ENCODE measurements around the gene BANP. TPM values are rescaled to one million over a fixed set of nuclear protein-coding genes. Genes with fewer than 3 reads are reported as not detected.
A peak's percentile ranks its signal among the peaks of the same experiment; 100 is the strongest.
"Not testable (repeated sequence)": the region's sequence is repeated elsewhere in the genome, so short reads cannot be mapped to it uniquely, and the experiment has no call there.

Gene BANP
- total and polyA plus RNA-seq, 2 donors (not counting 1 experiment from before 2014, with no cell fraction given) = 9.3 to 31.0 TPM

- no peak overlapping the region for H3K27ac ChIP-seq (ENCODE audit: insufficient read depth, low read length)
- H3K4me3 ChIP-seq (replicated peaks in 1 of 4; ENCODE audit: control extremely low read depth in 1 of 4, insufficient read depth in 1 of 4, low read depth in 3 of 4, low read length in 4 of 4) = no peak overlapping the region
- H3K36me3 ChIP-seq (ENCODE audit: control insufficient read depth, insufficient read depth, low read length) = no peaks in the 10 kb centered on the region
- no peak for TF ChIP-seq EZH2 (IDR thresholded peaks at IDR 0.05; ENCODE audit: low read length, missing control alignments)
- no peak for TF ChIP-seq CTCF (conservative IDR thresholded peaks at IDR 0.05 in 1 of 2, IDR thresholded peaks at IDR 0.05 in 1 of 2; ENCODE audit: low read depth in 1 of 2, low read length in 2 of 2)
- no peak overlapping the region for H3K4me2 ChIP-seq (ENCODE audit: extremely low read depth, insufficient read depth, low read length)
- no peaks in the 10 kb centered on the region for H4K20me1 ChIP-seq (ENCODE audit: control insufficient read depth, extremely low read depth, insufficient read depth, low read length)
- no peak for DNase-seq (ENCODE audit: low read depth in 2 of 2)
- H3K79me2 ChIP-seq (ENCODE audit: control insufficient read depth, insufficient read depth, low read length) = no peaks in the 10 kb centered on the region
- H3K9me3 ChIP-seq (ENCODE audit: control insufficient read depth, insufficient read depth, low read depth, low read length) = no peaks in the 10 kb centered on the region
- peaks cover 4% of the 10 kb centered on the region for H3K4me1 ChIP-seq (ENCODE audit: control insufficient read depth, extremely low read depth, insufficient read depth, low read length)
- H3K9ac ChIP-seq (ENCODE audit: insufficient read depth, low read length) = no peak overlapping the region
- no peak overlapping the region for H2AFZ ChIP-seq (ENCODE audit: low read length)
- H3K27me3 ChIP-seq (ENCODE audit: control insufficient read depth, insufficient read depth, low read length) = no peaks in the 10 kb centered on the region
These were observed 169.6 kb downstream of the BANP start for GRCh38 chr16:88120812-88121211.

DNA sequence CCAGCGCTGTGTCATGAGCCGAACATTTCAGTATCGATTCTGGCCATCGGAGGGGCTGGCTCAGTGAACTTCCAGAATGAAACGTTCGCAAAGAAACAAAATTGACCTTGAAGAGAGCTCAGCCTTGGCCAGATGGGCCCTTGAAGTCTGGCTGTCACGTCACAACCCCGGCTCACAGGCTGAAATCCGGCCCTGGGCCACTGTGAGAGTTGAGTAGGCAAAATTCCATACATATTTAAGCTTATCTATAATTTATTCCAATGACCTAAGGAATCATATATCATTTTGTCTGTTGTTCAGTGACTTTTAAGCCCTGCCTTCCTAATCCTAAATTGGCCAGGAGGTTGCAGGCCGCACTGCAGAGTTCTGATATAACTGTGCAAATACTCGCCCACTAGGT lies 170.2 kb downstream of the BANP start:
- H4K20me1 ChIP-seq (ENCODE audit: control insufficient read depth, extremely low read depth, insufficient read depth, low read length); H3K9me3 ChIP-seq (ENCODE audit: control insufficient read depth, insufficient read depth, low read depth, low read length); H3K27ac ChIP-seq (ENCODE audit: insufficient read depth, low read length); H3K27me3 ChIP-seq (ENCODE audit: control insufficient read depth, insufficient read depth, low read length); H3K79me2 ChIP-seq (ENCODE audit: control insufficient read depth, insufficient read depth, low read length); H3K4me1 ChIP-seq (ENCODE audit: control insufficient read depth, extremely low read depth, insufficient read depth, low read length); H3K36me3 ChIP-seq (ENCODE audit: control insufficient read depth, insufficient read depth, low read length); H3K9ac ChIP-seq (ENCODE audit: insufficient read depth, low read length); H3K4me2 ChIP-seq (ENCODE audit: extremely low read depth, insufficient read depth, low read length); H3K4me3 ChIP-seq (replicated peaks in 1 of 4; ENCODE audit: control extremely low read depth in 1 of 4, insufficient read depth in 1 of 4, low read depth in 3 of 4, low read length in 4 of 4); H2AFZ ChIP-seq (ENCODE audit: low read length): not testable (repeated sequence)
- peak; percentile 49 to 77 for DNase-seq (ENCODE audit: low read depth in 2 of 2)

DNA sequence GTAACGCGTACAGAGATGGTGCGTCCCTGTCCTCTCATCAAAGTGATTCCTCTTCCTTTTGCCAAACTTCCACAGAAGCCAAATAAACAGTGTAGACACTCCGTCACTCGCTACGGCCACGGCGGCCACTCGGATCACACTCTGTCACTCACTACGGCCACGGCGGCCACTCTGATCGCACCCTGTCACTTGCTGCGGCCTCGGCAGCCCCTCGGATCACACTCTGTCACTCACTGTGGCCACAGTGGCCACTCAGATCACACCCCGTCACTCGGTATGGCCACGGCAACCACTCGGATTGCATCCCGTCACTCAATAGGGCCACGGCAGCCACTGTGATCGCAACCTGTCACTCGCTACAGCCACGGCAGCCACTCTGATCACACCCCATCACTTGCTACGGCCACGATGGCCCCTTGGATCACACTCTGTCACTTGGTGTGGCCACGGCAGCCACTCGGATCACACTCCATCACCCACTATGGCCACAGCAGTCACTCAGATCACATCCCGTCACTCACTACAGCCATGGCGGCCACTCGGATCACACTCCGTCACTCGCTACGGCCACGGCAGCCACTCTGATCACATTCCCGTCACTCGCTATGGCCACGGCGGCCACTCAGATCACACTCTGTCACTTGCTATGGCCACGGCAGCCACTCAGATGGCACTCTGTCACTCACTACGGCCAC lies 170.8 kb downstream of the BANP start:
- Histone ChIP-seq H3K4me2 (ENCODE audit: extremely low read depth, insufficient read depth, low read length) (no peak overlapping the region), H4K20me1 (ENCODE audit: control insufficient read depth, extremely low read depth, insufficient read depth, low read length) (no peaks in the 10 kb centered on the region), H3K4me3 (replicated peaks in 1 of 4; ENCODE audit: control extremely low read depth in 1 of 4, insufficient read depth in 1 of 4, low read depth in 3 of 4, low read length in 4 of 4) (no peak overlapping the region), H3K36me3 (ENCODE audit: control insufficient read depth, insufficient read depth, low read length) (no peaks in the 10 kb centered on the region), H3K27ac (ENCODE audit: insufficient read depth, low read length) (no peak overlapping the region), H3K9ac (ENCODE audit: insufficient read depth, low read length) (no peak overlapping the region), H3K9me3 (ENCODE audit: control insufficient read depth, insufficient read depth, low read depth, low read length) (no peaks in the 10 kb centered on the region), H3K79me2 (ENCODE audit: control insufficient read depth, insufficient read depth, low read length) (no peaks in the 10 kb centered on the region), H3K27me3 (ENCODE audit: control insufficient read depth, insufficient read depth, low read length) (no peaks in the 10 kb centered on the region), H3K4me1 (ENCODE audit: control insufficient read depth, extremely low read depth, insufficient read depth, low read length) (peaks cover 4% of the 10 kb centered on the region), H2AFZ (ENCODE audit: low read length) (no peak overlapping the region)
- DNase-seq (ENCODE audit: low read depth in 2 of 2) = no peak
- TF ChIP-seq EZH2 (IDR thresholded peaks at IDR 0.05; ENCODE audit: low read length, missing control alignments) (no peak), CTCF (conservative IDR thresholded peaks at IDR 0.05 in 1 of 2, IDR thresholded peaks at IDR 0.05 in 1 of 2; ENCODE audit: low read depth in 1 of 2, low read length in 2 of 2) (no peak)

Other genes starting within 250 kb of the BANP start
- gene KLHDC4, start 185.4 kb upstream of the BANP start, total RNA-seq = 17.8 and 18.5 TPM in 2 replicates
- 7.3 and 13.8 TPM in 2 replicates for gene KLHDC4, start 185.4 kb upstream of the BANP start, polyA plus RNA-seq
- 19.5 and 38.3 TPM in 2 replicates for gene SLC7A5, start 81.9 kb upstream of the BANP start, total RNA-seq
- 5.2 and 12.2 TPM in 2 replicates for gene SLC7A5, start 81.9 kb upstream of the BANP start, polyA plus RNA-seq
- not detected in 2 replicates for gene CA5A, start 14.9 kb upstream of the BANP start, total RNA-seq
- not detected in 2 replicates for gene CA5A, start 14.9 kb upstream of the BANP start, polyA plus RNA-seq

Measured in fibroblast of lung (primary cell).